ENCODE measurements around the gene CNN1. TPM values are rescaled to one million over a fixed set of nuclear protein-coding genes. Genes with fewer than 3 reads are reported as not detected.

CNN1 gene
- 0.30 to 0.52 TPM (median 0.46 TPM) in 5 replicates for total RNA-seq (2022; extraction: Qiagen RNA extraction)

GRCh38 chr19:11538232-11539036 is at the start of gene CNN1:
Gene CNN1 (plus strand): TSS chr19:11538851. CDS start chr19:11538928, 77 bp downstream.

GRCh38 chr19:11505504-11506100 is 33.0 kb upstream of the CNN1 start, which contains the start of gene ZNF653:
Gene ZNF653 (minus strand): TSS chr19:11505839. CDS start chr19:11505786, 53 bp downstream.

GRCh38 chr19:11528551-11529341 is 9.9 kb upstream of the CNN1 start, which contains the start of gene ECSIT:
Gene ECSIT (minus strand): TSS chr19:11529134. CDS start chr19:11519170, 9,964 bp downstream.

GRCh38 chr19:11558881-11559828 is 20.5 kb downstream of the CNN1 start, which contains the start of gene ELOF1:
Gene ELOF1 (minus strand): TSS chr19:11559230. CDS start chr19:11554347, 4,883 bp downstream.

GRCh38 chr19:11577451-11578257 is 39.0 kb downstream of the CNN1 start, which contains the start of gene ACP5:
Gene ACP5 (minus strand): TSS chr19:11577645. CDS start chr19:11577317, 328 bp downstream.

GRCh38 chr19:11597202-11598102 is 58.8 kb downstream of the CNN1 start, which contains the start of gene ZNF627:
Gene ZNF627 (plus strand): TSS chr19:11597483. CDS start chr19:11597628, 145 bp downstream.

Other genes starting within 250 kb of the CNN1 start
- gene TSPAN16, start 242.7 kb upstream of the CNN1 start, total RNA-seq (2022; extraction: Qiagen RNA extraction): not detected in 5 replicates
- gene RAB3D, start 199.2 kb upstream of the CNN1 start, total RNA-seq (2022; extraction: Qiagen RNA extraction): 2.7 to 3.9 TPM (median 3.1 TPM) in 5 replicates
- 97.0 to 136 TPM (median 116 TPM) in 5 replicates for gene TMEM205, start 192.6 kb upstream of the CNN1 start, total RNA-seq (2022; extraction: Qiagen RNA extraction)
- 4.4 to 5.8 TPM (median 4.9 TPM) in 5 replicates for gene CCDC159, start 192.3 kb upstream of the CNN1 start, total RNA-seq (2022; extraction: Qiagen RNA extraction)
- gene PLPPR2, start 183.4 kb upstream of the CNN1 start, total RNA-seq (2022; extraction: Qiagen RNA extraction): 8.5 to 10.8 TPM (median 10.6 TPM) in 5 replicates
- gene SWSAP1, start 164.2 kb upstream of the CNN1 start, total RNA-seq (2022; extraction: Qiagen RNA extraction): 1.6 to 2.4 TPM (median 2.1 TPM) in 5 replicates
- 4.4 to 6.1 TPM (median 5.3 TPM) in 5 replicates for gene EPOR, start 154.5 kb upstream of the CNN1 start, total RNA-seq (2022; extraction: Qiagen RNA extraction)
- gene RGL3, start 119.5 kb upstream of the CNN1 start, total RNA-seq (2022; extraction: Qiagen RNA extraction): 1.4 to 2.8 TPM (median 1.9 TPM) in 5 replicates
- 1.1 to 1.5 TPM (median 1.3 TPM) in 5 replicates for gene ODAD3, start 103.7 kb upstream of the CNN1 start, total RNA-seq (2022; extraction: Qiagen RNA extraction)
- 255 to 281 TPM (median 265 TPM) in 5 replicates for gene PRKCSH, start 103.2 kb upstream of the CNN1 start, total RNA-seq (2022; extraction: Qiagen RNA extraction)
- 0.02 to 0.10 TPM (median 0.05 TPM) in 5 replicates for gene ELAVL3, start 57.8 kb upstream of the CNN1 start, total RNA-seq (2022; extraction: Qiagen RNA extraction)
- 3.7 to 5.6 TPM (median 5.0 TPM) in 5 replicates for gene ZNF653, start 33.0 kb upstream of the CNN1 start, total RNA-seq (2022; extraction: Qiagen RNA extraction)
- gene ECSIT, start 9.7 kb upstream of the CNN1 start, total RNA-seq (2022; extraction: Qiagen RNA extraction): 26.6 to 34.8 TPM (median 33.6 TPM) in 5 replicates
- 99.4 to 117 TPM (median 107 TPM) in 5 replicates for gene ELOF1, start 20.4 kb downstream of the CNN1 start, total RNA-seq (2022; extraction: Qiagen RNA extraction)
- 0.12 to 0.51 TPM (median 0.25 TPM) in 4 of 5 replicates, not detected in the other for gene ACP5, start 38.8 kb downstream of the CNN1 start, total RNA-seq (2022; extraction: Qiagen RNA extraction)
- gene ZNF627, start 58.6 kb downstream of the CNN1 start, total RNA-seq (2022; extraction: Qiagen RNA extraction): 2.7 to 5.4 TPM (median 3.6 TPM) in 5 replicates
- gene ZNF823, start 200.1 kb downstream of the CNN1 start, total RNA-seq (2022; extraction: Qiagen RNA extraction): 1.9 to 3.1 TPM (median 2.7 TPM) in 5 replicates
- gene ZNF441, start 228.1 kb downstream of the CNN1 start, total RNA-seq (2022; extraction: Qiagen RNA extraction): 0.02 TPM in 2 of 5 replicates, not detected in the others

Data from A549 treated with CORT108297 at 1 μM for 4 hours (cell line).